ENCODE measurements around the gene AGAP2.
"Not testable (repeated sequence)": the region's sequence is repeated elsewhere in the genome, so short reads cannot be mapped to it uniquely, and the experiment has no call there.

The AGAP2 gene

GRCh38 chr12:57776247-57776587, 37.7 kb upstream of the AGAP2 start:
- Histone ChIP-seq H3K36me3 (ENCODE audit: control insufficient read depth, low read depth, low read length) (no peaks in the 10 kb centered on the region), H3K9ac (ENCODE audit: low read length) (no peak overlapping the region), H3K4me1 (ENCODE audit: control insufficient read depth, low read depth, low read length) (no peaks in the 10 kb centered on the region), H3K4me3 (ENCODE audit: low read length) (no peak overlapping the region), H3K27me3 (ENCODE audit: control insufficient read depth, insufficient read depth, low read length) (peaks cover 8% of the 10 kb centered on the region), H3K9me3 (ENCODE audit: control insufficient read depth, low read depth, low read length) (no peaks in the 10 kb centered on the region), H3K27ac (ENCODE audit: low read length) (no peak overlapping the region)

- no peaks in the 10 kb centered on the region for H3K4me1 ChIP-seq (ENCODE audit: control insufficient read depth, low read depth, low read length)
- H3K9me3 ChIP-seq (ENCODE audit: control insufficient read depth, low read depth, low read length) = no peaks in the 10 kb centered on the region
- peaks cover 1% of the 10 kb centered on the region for H3K36me3 ChIP-seq (ENCODE audit: control insufficient read depth, low read depth, low read length)
- H3K9ac ChIP-seq (ENCODE audit: low read length) = no peak overlapping the region
- peaks cover 8% of the 10 kb centered on the region for H3K27me3 ChIP-seq (ENCODE audit: control insufficient read depth, insufficient read depth, low read length)
- no peak overlapping the region for H3K27ac ChIP-seq (ENCODE audit: low read length)
- H3K4me3 ChIP-seq (ENCODE audit: low read length) = no peak overlapping the region
These were observed 37.2 kb upstream of the AGAP2 start for GRCh38 chr12:57775563-57776246.

- no peak overlapping the region for H3K9ac ChIP-seq (ENCODE audit: low read length)
- no peaks in the 10 kb centered on the region for H3K4me1 ChIP-seq (ENCODE audit: control insufficient read depth, low read depth, low read length)
- H3K9me3 ChIP-seq (ENCODE audit: control insufficient read depth, low read depth, low read length) = no peaks in the 10 kb centered on the region
- H3K36me3 ChIP-seq (ENCODE audit: control insufficient read depth, low read depth, low read length) = peaks cover 8% of the 10 kb centered on the region
- peaks cover 8% of the 10 kb centered on the region for H3K27me3 ChIP-seq (ENCODE audit: control insufficient read depth, insufficient read depth, low read length)
- H3K27ac ChIP-seq (ENCODE audit: low read length) = no peak overlapping the region
- no peak overlapping the region for H3K4me3 ChIP-seq (ENCODE audit: low read length)
These were observed 36.5 kb upstream of the AGAP2 start for GRCh38 chr12:57775044-57775443.

GRCh38 chr12:57774634-57775033, 36.1 kb upstream of the AGAP2 start:
- H3K4me1 ChIP-seq (ENCODE audit: control insufficient read depth, low read depth, low read length); H3K9ac ChIP-seq (ENCODE audit: low read length); H3K4me3 ChIP-seq (ENCODE audit: low read length); H3K27ac ChIP-seq (ENCODE audit: low read length); H3K27me3 ChIP-seq (ENCODE audit: control insufficient read depth, insufficient read depth, low read length); H3K9me3 ChIP-seq (ENCODE audit: control insufficient read depth, low read depth, low read length): not testable (repeated sequence)
- H3K36me3 ChIP-seq (ENCODE audit: control insufficient read depth, low read depth, low read length) = peaks cover 12% of the 10 kb centered on the region

GRCh38 chr12:57772429-57773322, 34.1 kb upstream of the AGAP2 start, which contains the start of gene EEF1AKMT3:
TSS of gene EEF1AKMT3 (plus strand) at chr12:57772614. CDS start at chr12:57772725, 111 bp downstream.
- peak within 1 kb of the TSS; percentile 89 for H3K4me3 ChIP-seq (ENCODE audit: low read length)
- H3K27me3 ChIP-seq (ENCODE audit: control insufficient read depth, insufficient read depth, low read length) = peaks cover 10% of the 10 kb centered on the region
- no peaks in the 10 kb centered on the region for H3K4me1 ChIP-seq (ENCODE audit: control insufficient read depth, low read depth, low read length)
- peaks cover 26% of the 10 kb centered on the region for H3K36me3 ChIP-seq (ENCODE audit: control insufficient read depth, low read depth, low read length)
- peak within 1 kb of the TSS; percentile 96 for H3K9ac ChIP-seq (ENCODE audit: low read length)
- no peaks in the 10 kb centered on the region for H3K9me3 ChIP-seq (ENCODE audit: control insufficient read depth, low read depth, low read length)
- peak within 1 kb of the TSS; percentile 96 for H3K27ac ChIP-seq (ENCODE audit: low read length)

- Histone ChIP-seq H3K27me3 (ENCODE audit: control insufficient read depth, insufficient read depth, low read length) (peaks cover 18% of the 10 kb centered on the region), H3K4me1 (ENCODE audit: control insufficient read depth, low read depth, low read length) (peaks cover 7% of the 10 kb centered on the region), H3K9ac (ENCODE audit: low read length) (peak within 1 kb of the TSS; percentile 96), H3K27ac (ENCODE audit: low read length) (peak within 1 kb of the TSS; percentile 96), H3K4me3 (ENCODE audit: low read length) (peak within 1 kb of the TSS; percentile 89), H3K9me3 (ENCODE audit: control insufficient read depth, low read depth, low read length) (no peaks in the 10 kb centered on the region), H3K36me3 (ENCODE audit: control insufficient read depth, low read depth, low read length) (peaks cover 26% of the 10 kb centered on the region)
These were observed 33.4 kb upstream of the AGAP2 start, which contains the start of gene METTL1 for GRCh38 chr12:57771873-57772428. TSS of gene METTL1 (minus strand) at chr12:57772105. CDS start at chr12:57772083, 22 bp downstream.

- Histone ChIP-seq H3K9ac (ENCODE audit: low read length) (peak overlapping the region; percentile 96), H3K27me3 (ENCODE audit: control insufficient read depth, insufficient read depth, low read length) (peaks cover 24% of the 10 kb centered on the region), H3K36me3 (ENCODE audit: control insufficient read depth, low read depth, low read length) (peaks cover 26% of the 10 kb centered on the region), H3K4me1 (ENCODE audit: control insufficient read depth, low read depth, low read length) (peaks cover 13% of the 10 kb centered on the region), H3K9me3 (ENCODE audit: control insufficient read depth, low read depth, low read length) (no peaks in the 10 kb centered on the region), H3K27ac (ENCODE audit: low read length) (peak overlapping the region; percentile 96), H3K4me3 (ENCODE audit: low read length) (peak overlapping the region; percentile 89)
These were observed 32.8 kb upstream of the AGAP2 start for GRCh38 chr12:57771236-57771872.

- H3K9ac ChIP-seq (ENCODE audit: low read length) = no peak overlapping the region
- peaks cover 26% of the 10 kb centered on the region for H3K36me3 ChIP-seq (ENCODE audit: control insufficient read depth, low read depth, low read length)
- no peak overlapping the region for H3K27ac ChIP-seq (ENCODE audit: low read length)
- H3K9me3 ChIP-seq (ENCODE audit: control insufficient read depth, low read depth, low read length) = no peaks in the 10 kb centered on the region
- H3K27me3 ChIP-seq (ENCODE audit: control insufficient read depth, insufficient read depth, low read length) = peaks cover 30% of the 10 kb centered on the region
- no peak overlapping the region for H3K4me3 ChIP-seq (ENCODE audit: low read length)
- H3K4me1 ChIP-seq (ENCODE audit: control insufficient read depth, low read depth, low read length) = peaks cover 17% of the 10 kb centered on the region
These were observed 32.2 kb upstream of the AGAP2 start for GRCh38 chr12:57770734-57771133.

- Histone ChIP-seq H3K9ac (ENCODE audit: low read length) (no peak overlapping the region), H3K27me3 (ENCODE audit: control insufficient read depth, insufficient read depth, low read length) (peaks cover 41% of the 10 kb centered on the region), H3K4me1 (ENCODE audit: control insufficient read depth, low read depth, low read length) (peaks cover 17% of the 10 kb centered on the region), H3K27ac (ENCODE audit: low read length) (no peak overlapping the region), H3K9me3 (ENCODE audit: control insufficient read depth, low read depth, low read length) (no peaks in the 10 kb centered on the region), H3K4me3 (ENCODE audit: low read length) (no peak overlapping the region), H3K36me3 (ENCODE audit: control insufficient read depth, low read depth, low read length) (peaks cover 26% of the 10 kb centered on the region)
These were observed 31.1 kb upstream of the AGAP2 start for GRCh38 chr12:57769594-57769993.

- Histone ChIP-seq H3K27ac (ENCODE audit: low read length) (no peak overlapping the region), H3K4me1 (ENCODE audit: control insufficient read depth, low read depth, low read length) (peaks cover 17% of the 10 kb centered on the region), H3K27me3 (ENCODE audit: control insufficient read depth, insufficient read depth, low read length) (peaks cover 51% of the 10 kb centered on the region), H3K4me3 (ENCODE audit: low read length) (no peak overlapping the region), H3K36me3 (ENCODE audit: control insufficient read depth, low read depth, low read length) (peaks cover 26% of the 10 kb centered on the region), H3K9me3 (ENCODE audit: control insufficient read depth, low read depth, low read length) (no peaks in the 10 kb centered on the region), H3K9ac (ENCODE audit: low read length) (no peak overlapping the region)
These were observed 29.3 kb upstream of the AGAP2 start for GRCh38 chr12:57767876-57768275.

GRCh38 chr12:57767305-57767698, 28.8 kb upstream of the AGAP2 start:
- peaks cover 17% of the 10 kb centered on the region for H3K4me1 ChIP-seq (ENCODE audit: control insufficient read depth, low read depth, low read length)
- H3K9me3 ChIP-seq (ENCODE audit: control insufficient read depth, low read depth, low read length) = no peaks in the 10 kb centered on the region
- H3K27me3 ChIP-seq (ENCODE audit: control insufficient read depth, insufficient read depth, low read length) = peaks cover 55% of the 10 kb centered on the region
- peak overlapping the region; percentile 58 for H3K4me3 ChIP-seq (ENCODE audit: low read length)
- H3K9ac ChIP-seq (ENCODE audit: low read length) = no peak overlapping the region
- H3K27ac ChIP-seq (ENCODE audit: low read length) = no peak overlapping the region
- peaks cover 26% of the 10 kb centered on the region for H3K36me3 ChIP-seq (ENCODE audit: control insufficient read depth, low read depth, low read length)
